ENCODE data around the gene MFSD2A. TPM values are rescaled to one million over a fixed set of nuclear protein-coding genes. Genes with fewer than 3 reads are reported as not detected.
"Not testable (repeated sequence)": the region's sequence is repeated elsewhere in the genome, so short reads cannot be mapped to it uniquely, and the experiment has no call there.

Gene MFSD2A
- total RNA-seq, 1 donor from 2014 or later: 11.1 TPM

DNA sequence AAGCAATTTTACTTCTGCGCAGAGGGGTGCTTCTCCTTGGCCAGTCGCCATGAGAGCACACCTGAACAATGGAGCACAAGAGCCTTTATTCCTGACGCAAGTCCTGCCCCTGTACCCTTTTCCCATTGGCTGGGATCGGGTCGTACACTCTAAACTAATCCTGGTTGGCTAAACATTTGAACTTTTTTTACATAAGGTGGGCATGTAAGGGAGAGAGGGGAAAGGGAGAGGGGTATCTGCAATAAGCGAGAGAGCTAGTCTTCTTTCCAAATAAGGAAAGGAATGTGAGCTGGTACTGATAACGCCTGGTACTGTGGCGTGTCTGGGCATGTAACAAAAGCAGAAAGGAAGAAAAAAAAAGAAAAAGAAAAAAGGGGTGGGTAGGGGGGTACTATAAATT is 21.8 kb downstream of the MFSD2A start:
- FAIRE-seq (no peak), DNase-seq (ENCODE audit: low read depth) (peak; percentile 50)
- no peaks in the 10 kb centered on the region for H3K36me3 ChIP-seq (ENCODE audit: control insufficient read depth, insufficient read depth, low read length)
- H3K27me3 ChIP-seq (ENCODE audit: control insufficient read depth, insufficient read depth, low read length): no peaks in the 10 kb centered on the region
- no peak overlapping the region for H3K4me3 ChIP-seq (ENCODE audit: low read depth, low read length)
- no peak for TF ChIP-seq CTCF (IDR thresholded peaks at IDR 0.05; ENCODE audit: insufficient read depth, low read length, severe bottlenecking)

DNA sequence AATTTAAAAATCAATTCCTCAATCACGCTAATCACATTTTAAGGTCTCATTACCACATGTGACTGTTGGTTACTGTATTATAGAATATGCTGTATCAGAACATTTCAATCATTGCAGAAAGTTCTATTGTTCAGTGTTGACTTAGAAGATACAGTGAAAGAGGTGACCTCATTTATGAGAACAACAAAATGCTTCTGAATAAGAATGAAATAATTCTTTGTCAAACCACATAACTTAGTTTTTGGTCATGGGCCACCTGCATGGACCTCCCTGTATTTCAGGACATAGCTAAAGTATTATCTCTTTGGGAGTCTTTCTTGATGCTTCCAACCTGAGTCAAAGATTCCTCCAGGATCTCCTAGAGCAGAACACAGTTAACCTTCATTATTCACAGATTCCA is 22.3 kb downstream of the MFSD2A start:
- no peak for TF ChIP-seq CTCF (IDR thresholded peaks at IDR 0.05; ENCODE audit: insufficient read depth, low read length, severe bottlenecking)
- Histone ChIP-seq H3K4me3 (ENCODE audit: low read depth, low read length) (no peak overlapping the region), H3K27me3 (ENCODE audit: control insufficient read depth, insufficient read depth, low read length) (no peaks in the 10 kb centered on the region), H3K36me3 (ENCODE audit: control insufficient read depth, insufficient read depth, low read length) (no peaks in the 10 kb centered on the region)
- DNase-seq (ENCODE audit: low read depth) (peak; percentile 66), FAIRE-seq (no peak)

DNA sequence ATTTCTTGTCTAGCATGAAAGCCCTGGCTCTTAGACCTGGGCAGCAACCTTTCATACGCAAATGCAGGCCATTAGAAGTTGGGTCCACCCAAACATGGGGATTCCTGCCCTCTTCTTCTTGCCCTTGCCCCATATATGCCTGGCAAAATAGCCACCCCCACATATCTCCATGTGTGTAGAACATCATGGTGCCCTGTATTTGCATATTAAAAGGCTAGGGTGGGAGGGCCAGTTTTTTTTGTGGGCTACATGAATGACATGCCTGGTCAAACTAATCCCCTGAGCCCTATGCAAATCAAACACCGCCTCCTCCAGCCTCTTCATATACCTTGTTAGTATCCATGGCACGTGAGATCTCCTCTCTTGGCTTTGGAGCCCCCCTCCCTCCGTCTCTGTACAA is 24.7 kb downstream of the MFSD2A start:
- FAIRE-seq: no peak
- no peak for DNase-seq (ENCODE audit: low read depth)
- Histone ChIP-seq H3K4me3 (ENCODE audit: low read depth, low read length) (no peak overlapping the region), H3K36me3 (ENCODE audit: control insufficient read depth, insufficient read depth, low read length) (no peaks in the 10 kb centered on the region), H3K27me3 (ENCODE audit: control insufficient read depth, insufficient read depth, low read length) (no peaks in the 10 kb centered on the region)
- TF ChIP-seq CTCF (IDR thresholded peaks at IDR 0.05; ENCODE audit: insufficient read depth, low read length, severe bottlenecking): no peak

DNA sequence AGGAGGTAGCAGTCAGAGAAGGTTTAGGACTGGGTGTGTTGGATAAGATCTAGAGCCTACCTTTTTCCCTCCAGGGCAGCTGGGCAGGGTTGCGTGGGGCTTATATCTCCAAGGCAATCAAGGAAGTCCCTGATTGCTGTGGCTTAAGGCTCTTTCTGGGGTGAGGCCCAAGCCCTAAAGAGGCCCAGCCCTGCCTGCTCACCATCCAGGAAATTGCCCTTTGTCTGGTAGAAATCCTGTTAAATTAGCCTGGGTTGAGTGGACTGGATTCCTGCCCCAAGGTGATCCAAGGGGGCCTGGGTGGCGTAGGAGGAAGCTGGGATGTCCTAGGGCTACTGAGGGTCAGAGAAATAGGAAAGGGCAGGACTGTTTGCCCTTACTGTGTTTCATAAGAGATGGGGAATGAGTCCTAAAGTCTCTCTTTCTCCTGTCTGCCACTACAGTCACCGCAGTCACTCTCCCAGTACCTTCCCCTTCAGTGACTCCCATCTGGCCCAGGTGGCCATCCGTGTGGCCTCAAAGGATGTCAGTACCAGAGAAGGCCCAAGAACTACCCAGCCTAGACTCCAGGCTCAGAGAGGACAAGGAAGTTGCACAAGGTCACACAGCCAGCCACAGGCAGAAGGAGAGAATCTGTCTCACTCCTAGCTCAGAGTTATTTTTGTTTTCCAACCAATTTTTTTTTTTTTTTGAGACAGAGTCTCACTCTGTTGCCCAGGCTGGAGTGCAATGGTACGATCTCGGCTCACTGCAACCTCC is 25.8 kb downstream of the MFSD2A start:
- no peak for TF ChIP-seq CTCF (IDR thresholded peaks at IDR 0.05; ENCODE audit: insufficient read depth, low read length, severe bottlenecking)
- Histone ChIP-seq H3K36me3 (ENCODE audit: control insufficient read depth, insufficient read depth, low read length) (no peaks in the 10 kb centered on the region), H3K4me3 (ENCODE audit: low read depth, low read length) (no peak overlapping the region), H3K27me3 (ENCODE audit: control insufficient read depth, insufficient read depth, low read length) (no peaks in the 10 kb centered on the region)
- no peak for FAIRE-seq
- peak; percentile 44 for DNase-seq (ENCODE audit: low read depth)

DNA sequence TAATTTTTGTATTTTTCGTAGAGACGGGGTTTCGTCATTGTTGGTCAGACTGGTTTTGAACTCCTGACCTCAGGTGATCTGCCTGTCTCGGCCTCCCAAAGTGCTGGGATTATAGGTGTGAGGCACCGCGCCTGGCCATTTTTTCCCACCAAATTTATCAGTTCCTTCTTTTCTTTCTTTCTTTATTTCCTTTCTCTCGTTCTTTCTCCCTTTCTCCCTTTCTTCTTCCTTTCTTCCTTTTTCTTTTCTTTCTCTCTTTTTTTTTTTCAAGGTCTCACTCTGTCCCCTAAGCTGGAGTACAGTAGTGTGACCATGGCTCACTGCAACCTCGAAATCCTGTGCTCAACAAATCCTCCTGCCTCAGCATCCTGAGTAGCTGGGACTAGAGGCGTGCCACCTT is 26.4 kb downstream of the MFSD2A start:
- no peak for TF ChIP-seq CTCF (IDR thresholded peaks at IDR 0.05; ENCODE audit: insufficient read depth, low read length, severe bottlenecking)
- Histone ChIP-seq H3K36me3 (ENCODE audit: control insufficient read depth, insufficient read depth, low read length) (no peaks in the 10 kb centered on the region), H3K27me3 (ENCODE audit: control insufficient read depth, insufficient read depth, low read length) (no peaks in the 10 kb centered on the region), H3K4me3 (ENCODE audit: low read depth, low read length) (no peak overlapping the region)
- FAIRE-seq (no peak), DNase-seq (ENCODE audit: low read depth) (no peak)

GRCh38 chr1:39981945-39982344 is 27.0 kb downstream of the MFSD2A start:
- no peaks in the 10 kb centered on the region for H3K27me3 ChIP-seq (ENCODE audit: control insufficient read depth, insufficient read depth, low read length)
- no peaks in the 10 kb centered on the region for H3K36me3 ChIP-seq (ENCODE audit: control insufficient read depth, insufficient read depth, low read length)
- FAIRE-seq (peak; percentile 82), DNase-seq (ENCODE audit: low read depth) (peak; percentile 97)
- H3K4me3 ChIP-seq (ENCODE audit: low read depth, low read length): no peak overlapping the region
- TF ChIP-seq CTCF (IDR thresholded peaks at IDR 0.05; ENCODE audit: insufficient read depth, low read length, severe bottlenecking): no peak

DNA sequence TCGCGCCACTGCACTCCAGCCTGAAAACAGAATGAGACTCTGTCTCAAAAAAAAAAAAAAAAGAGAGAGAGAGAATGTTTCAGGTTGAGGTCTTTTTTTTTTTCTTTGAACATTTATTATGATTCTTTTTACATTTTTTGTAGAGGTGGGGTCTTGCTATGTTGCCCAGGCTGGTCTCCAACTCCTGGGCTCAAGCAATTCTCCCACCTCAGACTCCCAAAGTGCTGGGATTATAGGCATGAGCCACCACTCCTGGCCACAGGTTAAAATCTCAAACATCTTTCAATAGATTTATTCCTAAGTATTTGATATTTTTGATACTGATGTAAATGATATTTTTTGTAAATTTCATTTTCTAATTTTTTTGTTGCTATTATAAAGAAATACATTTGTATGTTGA is 29.5 kb downstream of the MFSD2A start:
- H3K4me3 ChIP-seq (ENCODE audit: low read depth, low read length); H3K27me3 ChIP-seq (ENCODE audit: control insufficient read depth, insufficient read depth, low read length); DNase-seq (ENCODE audit: low read depth); FAIRE-seq; H3K36me3 ChIP-seq (ENCODE audit: control insufficient read depth, insufficient read depth, low read length): not testable (repeated sequence)
